Peyer's patch (tissue), 4 donors: Measurements from ENCODE around the gene GPR18. TPM values are rescaled to one million over a fixed set of nuclear protein-coding genes. Genes with fewer than 3 reads are reported as not detected.

ENCODE experiments used
- DNase-seq, 3 donors: peaks; one replicate each; pipeline ENCODE4 v3.0.0-alpha.2; 2017 to 2019
- H3K27ac ChIP-seq, 4 donors: fragments of 200-600 bp; sonication (generic); one replicate each; pipeline ENCODE4 v1.5.1; 2016 to 2019
- H3K27me3 ChIP-seq, 2 donors: fragments of 200-600 bp; sonication (generic); one replicate each; pipeline ENCODE4 v1.5.1; 2019
- H3K36me3 ChIP-seq, 3 donors: fragments of 200-600 bp; sonication (generic); one replicate each; pipeline ENCODE4 v1.5.1; 2016 to 2019
- H3K4me1 ChIP-seq, 4 donors: fragments of 200-600 bp; sonication (generic); one replicate each; pipeline ENCODE4 v1.5.1; 2016 to 2019
- H3K4me3 ChIP-seq, 4 donors: fragments of 200-600 bp; sonication (generic); 1 replicate in 3 of 4; 2 replicates in 1 of 4; pipeline ENCODE4 v1.5.1; 2016 to 2019; ENCODE audit warnings: mild to moderate bottlenecking in 1 of 4
- H3K9me3 ChIP-seq, 4 donors: fragments of 200-600 bp; sonication (generic); one replicate each; pipeline ENCODE4 v1.5.1; 2016 to 2019; ENCODE audit warnings: mild to moderate bottlenecking in 1 of 4
- CTCF ChIP-seq, 6 experiments: fragments of 450-650 bp in 4 of 6; fragments of 200-600 bp in 2 of 6; sonication (generic) in 1 of 6; IDR thresholded peaks; one replicate each; pipeline ENCODE4 v1.5.1; 2017 to 2019; ENCODE audit warnings: antibody characterized with exemption in 6 of 6, mild to moderate bottlenecking in 3 of 6, moderate library complexity in 1 of 6
- POLR2A ChIP-seq, 2 donors: fragments of 450-650 bp; IDR thresholded peaks; one replicate each; pipeline ENCODE4 v1.5.1; 2017; ENCODE audit warnings: antibody characterized with exemption in 2 of 2, mild to moderate bottlenecking in 2 of 2, moderate library complexity in 2 of 2
- total RNA-seq, 4 donors: library from RNA; depleted of rRNA; stranded (reverse); fragments of >200 nt; gene quantifications; one replicate each; pipeline ENCODE4 v1.1.0, GENCODE V29; 2016

Gene GPR18
- total RNA-seq, 4 donors from 2014 or later, result 0.53 to 4.1 TPM; not detected in 2

GRCh38 chr13:99304541-99304940, 46.4 kb upstream of the GPR18 start:
- Histone ChIP-seq H3K4me3 (peak overlapping the region in 3 of 4 donors; percentile 37 to 46 (median 43)), H3K36me3 (no peaks in the 10 kb centered on the region), H3K4me1 (peaks cover 0 to 13% (median 4%) of the 10 kb centered on the region in 4 donors), H3K27ac (peak overlapping the region; percentile 50 to 85 (median 74)), H3K27me3 (no peaks in the 10 kb centered on the region), H3K9me3 (no peaks in the 10 kb centered on the region)
- DNase-seq, result no peak
- TF ChIP-seq POLR2A (IDR thresholded peaks at IDR 0.05) (no peak), CTCF (IDR thresholded peaks at IDR 0.05) (no peak)

- H3K36me3 ChIP-seq, result no peaks in the 10 kb centered on the region
- H3K4me1 ChIP-seq, result peaks cover 0 to 13% (median 4%) of the 10 kb centered on the region in 4 donors
- H3K27ac ChIP-seq, result peak overlapping the region; percentile 50 to 85 (median 74)
- H3K4me3 ChIP-seq, result peak overlapping the region; percentile 26 to 46 (median 40)
- no peaks in the 10 kb centered on the region for H3K9me3 ChIP-seq
- peak in 2 of 3 donors; percentile 61 to 72 for DNase-seq
- TF ChIP-seq POLR2A (IDR thresholded peaks at IDR 0.05) (peak in 1 of 2 donors; percentile 29), CTCF (IDR thresholded peaks at IDR 0.05) (no peak)
- H3K27me3 ChIP-seq, result no peaks in the 10 kb centered on the region
Observed at GRCh38 chr13:99303863-99304521, 45.8 kb upstream of the GPR18 start.

GRCh38 chr13:99302637-99303505, 44.7 kb upstream of the GPR18 start:
- peak overlapping the region; percentile 24 to 85 (median 64) for H3K27ac ChIP-seq
- H3K4me1 ChIP-seq, result peaks cover 0 to 19% (median 2%) of the 10 kb centered on the region in 4 donors
- TF ChIP-seq CTCF (IDR thresholded peaks at IDR 0.05), result no peak
- TF ChIP-seq POLR2A (IDR thresholded peaks at IDR 0.05), result no peak

GRCh38 chr13:99301913-99302636, 43.9 kb upstream of the GPR18 start:
- Histone ChIP-seq H3K4me1 (peaks cover 0 to 15% (median 2%) of the 10 kb centered on the region in 4 donors), H3K36me3 (no peaks in the 10 kb centered on the region), H3K9me3 (no peaks in the 10 kb centered on the region), H3K27ac (peak overlapping the region; percentile 24 to 85 (median 64)), H3K4me3 (no peak overlapping the region), H3K27me3 (no peaks in the 10 kb centered on the region)
- no peak for TF ChIP-seq POLR2A (IDR thresholded peaks at IDR 0.05)
- no peak for TF ChIP-seq CTCF (IDR thresholded peaks at IDR 0.05)
- DNase-seq, result peak in 2 of 3 donors; percentile 68 to 81

More at GRCh38 chr13:99302637-99303505, 44.7 kb upstream of the GPR18 start:
- H3K9me3 ChIP-seq, result no peaks in the 10 kb centered on the region
- H3K4me3 ChIP-seq, result peak overlapping the region in 1 of 4 donors; percentile 46
- DNase-seq, result no peak
- no peaks in the 10 kb centered on the region for H3K27me3 ChIP-seq
- H3K36me3 ChIP-seq, result no peaks in the 10 kb centered on the region
